OCI-LY7 (cell line): ENCODE data around the gene PSMA7.

Experiments used
- EZH2phosphoT487 ChIP-seq: fragments of 200-600 bp; sonication (generic); IDR thresholded peaks from 2 replicates; pipeline ENCODE4 v1.6.1; 2018; ENCODE audit warnings: low read depth, borderline replicate concordance, mild to moderate bottlenecking, mixed run types, antibody characterized with exemption, low read length, moderate library complexity, mixed read lengths
- TF ChIP-seq, protein P1 (sequence below): fragments of 200-600 bp; sonication (generic); conservative IDR thresholded peaks from 2 replicates; pipeline ENCODE4 v1.5.1; 2014; ENCODE audit warnings: mild to moderate bottlenecking, antibody characterized with exemption, low read length, moderate library complexity, mixed read lengths

DNA sequence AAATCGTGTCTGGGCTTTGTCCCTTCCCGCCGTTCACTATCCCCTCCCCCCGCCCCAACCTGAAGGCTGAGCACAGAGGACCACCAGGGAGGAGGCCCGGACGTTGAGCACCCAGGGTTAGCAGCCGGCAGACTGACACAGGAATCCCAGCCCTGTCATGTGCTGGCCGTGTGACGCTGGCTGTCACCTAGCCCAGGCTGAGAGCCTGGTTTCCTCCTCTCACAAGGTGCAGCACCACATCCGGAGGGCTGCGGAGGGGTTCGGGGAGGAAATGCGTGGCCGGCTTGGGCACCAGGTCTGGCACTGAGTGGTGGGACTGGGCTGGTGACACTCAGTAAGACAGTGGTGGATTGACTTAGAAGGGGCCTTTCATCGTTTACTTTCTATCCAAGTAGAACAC, 25.5 kb downstream of the PSMA7 start:
- TF ChIP-seq, protein P1, sequence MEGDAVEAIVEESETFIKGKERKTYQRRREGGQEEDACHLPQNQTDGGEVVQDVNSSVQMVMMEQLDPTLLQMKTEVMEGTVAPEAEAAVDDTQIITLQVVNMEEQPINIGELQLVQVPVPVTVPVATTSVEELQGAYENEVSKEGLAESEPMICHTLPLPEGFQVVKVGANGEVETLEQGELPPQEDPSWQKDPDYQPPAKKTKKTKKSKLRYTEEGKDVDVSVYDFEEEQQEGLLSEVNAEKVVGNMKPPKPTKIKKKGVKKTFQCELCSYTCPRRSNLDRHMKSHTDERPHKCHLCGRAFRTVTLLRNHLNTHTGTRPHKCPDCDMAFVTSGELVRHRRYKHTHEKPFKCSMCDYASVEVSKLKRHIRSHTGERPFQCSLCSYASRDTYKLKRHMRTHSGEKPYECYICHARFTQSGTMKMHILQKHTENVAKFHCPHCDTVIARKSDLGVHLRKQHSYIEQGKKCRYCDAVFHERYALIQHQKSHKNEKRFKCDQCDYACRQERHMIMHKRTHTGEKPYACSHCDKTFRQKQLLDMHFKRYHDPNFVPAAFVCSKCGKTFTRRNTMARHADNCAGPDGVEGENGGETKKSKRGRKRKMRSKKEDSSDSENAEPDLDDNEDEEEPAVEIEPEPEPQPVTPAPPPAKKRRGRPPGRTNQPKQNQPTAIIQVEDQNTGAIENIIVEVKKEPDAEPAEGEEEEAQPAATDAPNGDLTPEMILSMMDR = no peak
- no peak for TF ChIP-seq EZH2phosphoT487
